Measurements from ENCODE around the gene BCR.

DNA sequence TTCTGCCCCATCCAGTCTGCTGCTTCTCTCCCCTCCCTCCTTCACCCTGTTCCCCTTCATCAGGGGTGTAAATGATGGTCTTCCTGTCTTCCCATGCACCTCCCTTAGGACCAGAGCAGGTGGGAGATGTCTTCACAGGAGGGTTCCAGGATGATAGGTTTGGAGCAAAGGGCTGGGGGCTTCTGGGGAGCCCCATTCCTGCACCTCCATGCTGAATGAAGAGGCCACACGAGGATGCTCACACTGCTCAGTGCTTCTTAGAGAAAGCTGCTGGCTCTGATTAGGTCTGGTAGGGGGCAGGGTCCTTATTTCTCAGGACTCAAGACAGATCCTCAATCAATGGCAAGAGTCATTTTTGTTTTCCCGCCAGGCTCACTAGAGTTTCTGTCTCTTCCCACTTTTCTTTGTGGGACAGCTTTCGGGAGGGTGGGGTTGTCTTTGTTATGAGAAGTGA lies 41.1 kb downstream of the BCR start:
- TF ChIP-seq YY1 (IDR thresholded peaks at IDR 0.05; ENCODE audit: insufficient read depth, insufficient read length) (no peak), ZNF274 (IDR thresholded peaks at IDR 0.05; ENCODE audit: low read depth, low read length) (no peak)

Measured in NT2/D1 (cell line).